Vagina (tissue), 2 donors: ENCODE measurements around the gene PALLD.

Experiments used
- CTCF ChIP-seq, 3 experiments: fragments of 450-650 bp in 2 of 3; fragments of 200-600 bp in 1 of 3; sonication (generic) in 1 of 3; IDR thresholded peaks; one replicate each; pipeline ENCODE4 v1.5.1; 2017 to 2019; ENCODE audit warnings: antibody characterized with exemption in 3 of 3, mild to moderate bottlenecking in 2 of 3, moderate library complexity in 2 of 3
- POLR2A ChIP-seq, 2 donors: fragments of 450-650 bp; IDR thresholded peaks; one replicate each; pipeline ENCODE4 v1.6.1; 2017; ENCODE audit warnings: antibody characterized with exemption in 2 of 2, mild to moderate bottlenecking in 2 of 2, moderate library complexity in 2 of 2
- POLR2AphosphoS5 ChIP-seq, 2 donors: sonication (generic); formaldehyde crosslinking; IDR thresholded peaks; one replicate each; pipeline ENCODE4 v1.9.0; 2017; ENCODE audit warnings: antibody characterized with exemption in 2 of 2, mild to moderate bottlenecking in 2 of 2, low read depth in 1 of 2; ENCODE audit not compliant: insufficient read depth in 1 of 2

GRCh38 chr4:168648929-168649328 lies 152.1 kb downstream of the PALLD start:
- TF ChIP-seq POLR2A (IDR thresholded peaks at IDR 0.05): no peak
- no peak for TF ChIP-seq CTCF (IDR thresholded peaks at IDR 0.05)
- TF ChIP-seq POLR2AphosphoS5 (IDR thresholded peaks at IDR 0.05; ENCODE audit: insufficient read depth in 1 of 2, low read depth in 1 of 2): no peak
